NCI-H748 (cell line): ENCODE measurements around the gene CCDC188.
A peak's percentile ranks its signal among the peaks of the same experiment; 100 is the strongest.

Experiments
- DNase-seq: peaks from one replicate; lab custom pipeline; 2025; ENCODE audit not compliant: unreplicated experiment; lab: John Stamatoyannopoulos, UW

Gene CCDC188

GRCh38 chr22:20123366-20124082 lies 27.3 kb downstream of the CCDC188 start:
- no peak for DNase-seq

- DNase-seq = no peak
Measured at GRCh38 chr22:20121856-20122415, 28.9 kb downstream of the CCDC188 start.

GRCh38 chr22:20118300-20119020 lies 32.4 kb downstream of the CCDC188 start:
- DNase-seq = no peak

- DNase-seq = peak; percentile 14
Measured at GRCh38 chr22:20117633-20118299, 33.1 kb downstream of the CCDC188 start.

GRCh38 chr22:20116951-20117632 lies 33.8 kb downstream of the CCDC188 start, which contains the start of gene TRMT2A:
TSS of gene TRMT2A (minus strand) at chr22:20117226. CDS start at chr22:20116906, 320 bp downstream.
- peak; percentile 96 for DNase-seq

GRCh38 chr22:20116376-20116950 lies 34.4 kb downstream of the CCDC188 start:
- DNase-seq = peak; percentile 35

GRCh38 chr22:20115691-20116375 lies 35.0 kb downstream of the CCDC188 start, which contains the start of gene RANBP1:
TSS of gene RANBP1 (plus strand) at chr22:20116104. CDS start at chr22:20116185, 81 bp downstream.
- no peak for DNase-seq

- DNase-seq = no peak
Measured at GRCh38 chr22:20114506-20115475, 36.1 kb downstream of the CCDC188 start.

- DNase-seq = no peak
Measured at GRCh38 chr22:20113551-20114310, 37.1 kb downstream of the CCDC188 start.

GRCh38 chr22:20112623-20113511 lies 38.0 kb downstream of the CCDC188 start:
- DNase-seq = no peak

- DNase-seq = no peak
Measured at GRCh38 chr22:20111689-20112622, 38.9 kb downstream of the CCDC188 start.

GRCh38 chr22:20111045-20111688 lies 39.7 kb downstream of the CCDC188 start:
- peak; percentile 17 for DNase-seq

GRCh38 chr22:20110359-20110985 lies 40.4 kb downstream of the CCDC188 start:
- no peak for DNase-seq

GRCh38 chr22:20109411-20110358 lies 41.2 kb downstream of the CCDC188 start:
- no peak for DNase-seq
